GM21723 (cell line): ENCODE measurements around the gene C9orf153.
"Not testable (repeated sequence)": the region's sequence is repeated elsewhere in the genome, so short reads cannot be mapped to it uniquely, and the experiment has no call there.

Source experiments
- ATAC-seq: cut with Tn5 transposase; IDR thresholded peaks from one replicate; pipeline ENCODE4 v1.9.1; 2021; ENCODE audit warnings: mild to moderate bottlenecking, moderate library complexity; ENCODE audit not compliant: unreplicated experiment

The C9orf153 gene

GRCh38 chr9:86193088-86193487 lies 66.4 kb downstream of the C9orf153 start:
- ATAC-seq, result no peak

DNA sequence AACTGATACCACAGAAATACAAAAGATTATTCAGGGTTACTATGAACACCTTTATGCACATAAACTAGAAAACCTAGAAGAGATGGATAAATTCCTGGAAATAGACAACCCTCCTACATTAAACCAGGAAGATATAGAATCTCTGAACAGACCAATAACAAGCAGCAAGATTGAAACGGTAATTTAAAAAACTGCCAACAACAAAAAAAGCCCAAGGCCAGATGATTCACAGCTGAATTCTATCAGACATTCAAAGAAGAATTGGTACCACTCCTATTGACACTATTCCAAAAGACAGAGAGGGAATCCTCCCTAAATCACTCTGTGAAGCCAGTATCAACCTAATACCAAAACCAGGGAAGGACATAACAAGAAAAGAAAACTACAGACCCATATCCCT lies 68.8 kb downstream of the C9orf153 start:
- not testable (repeated sequence) for ATAC-seq

DNA sequence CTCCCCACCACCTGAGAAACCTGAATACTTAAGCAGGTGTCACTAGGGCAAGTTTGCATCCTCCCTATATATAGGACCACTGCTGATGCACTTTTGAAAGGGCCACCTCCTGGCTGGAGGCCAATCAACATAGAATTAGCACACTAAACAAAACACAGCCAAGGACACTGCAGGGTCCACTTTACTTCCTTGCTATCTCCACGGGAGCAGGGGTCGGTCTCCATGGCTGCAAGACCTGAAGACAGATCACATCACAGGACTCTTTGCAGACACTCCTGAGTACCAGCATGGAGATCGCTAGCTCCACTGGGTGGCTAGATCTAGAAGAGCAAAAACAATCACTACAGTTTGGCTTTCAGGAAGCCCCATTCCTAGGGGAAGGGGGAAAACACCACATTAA lies 72.3 kb downstream of the C9orf153 start:
- no peak for ATAC-seq

- no peak for ATAC-seq
Measured at GRCh38 chr9:86186696-86187095, 72.8 kb downstream of the C9orf153 start.

GRCh38 chr9:86185872-86186271 lies 73.6 kb downstream of the C9orf153 start:
- ATAC-seq, result no peak

DNA sequence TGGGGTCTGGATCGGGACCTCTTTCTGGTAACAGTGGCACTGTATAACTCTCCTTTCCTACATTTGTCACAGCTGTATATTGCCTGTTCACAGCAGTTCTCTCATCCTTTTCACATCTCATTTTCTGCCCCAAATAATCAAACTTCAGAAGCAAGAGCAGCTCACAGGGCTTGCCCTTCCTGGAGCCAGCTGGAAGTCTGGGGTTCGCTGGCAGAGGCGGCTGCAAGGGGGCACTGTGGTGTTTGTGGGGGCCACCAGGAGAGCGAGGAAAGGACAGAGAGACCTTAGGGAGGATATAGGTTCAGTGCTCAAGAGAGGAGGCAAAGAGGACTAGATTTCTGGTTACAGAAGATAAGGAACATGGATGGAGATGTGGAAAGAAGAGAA lies 75.3 kb downstream of the C9orf153 start:
- ATAC-seq, result no peak

- ATAC-seq, result no peak
Measured at GRCh38 chr9:86183229-86184137, 76.0 kb downstream of the C9orf153 start.

GRCh38 chr9:86181379-86182315 lies 77.8 kb downstream of the C9orf153 start:
- ATAC-seq, result no peak

- ATAC-seq, result no peak
Measured at GRCh38 chr9:86178503-86178902, 81.0 kb downstream of the C9orf153 start.

DNA sequence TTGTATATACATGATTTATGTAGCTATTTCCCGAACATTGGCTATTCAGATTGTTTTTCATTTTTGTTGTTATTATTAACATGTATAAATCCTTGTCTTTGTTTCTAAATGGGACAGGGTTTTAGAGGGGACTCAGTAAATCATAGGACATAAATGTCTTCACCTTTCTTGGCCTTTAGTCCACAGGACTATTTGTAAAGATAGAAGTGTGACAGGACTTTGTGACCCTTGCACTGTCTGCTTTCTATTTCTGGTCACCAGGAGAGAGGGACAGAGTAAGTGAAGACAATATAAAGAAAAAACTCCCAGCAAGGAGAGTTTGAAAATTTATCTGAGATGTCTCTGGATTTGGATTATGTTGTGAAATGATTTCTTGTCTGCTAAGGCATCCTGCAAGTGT lies 81.5 kb downstream of the C9orf153 start:
- no peak for ATAC-seq

GRCh38 chr9:86176468-86176867 lies 83.0 kb downstream of the C9orf153 start:
- ATAC-seq, result no peak

- no peak for ATAC-seq
Measured at GRCh38 chr9:86175743-86176456, 83.6 kb downstream of the C9orf153 start.

DNA sequence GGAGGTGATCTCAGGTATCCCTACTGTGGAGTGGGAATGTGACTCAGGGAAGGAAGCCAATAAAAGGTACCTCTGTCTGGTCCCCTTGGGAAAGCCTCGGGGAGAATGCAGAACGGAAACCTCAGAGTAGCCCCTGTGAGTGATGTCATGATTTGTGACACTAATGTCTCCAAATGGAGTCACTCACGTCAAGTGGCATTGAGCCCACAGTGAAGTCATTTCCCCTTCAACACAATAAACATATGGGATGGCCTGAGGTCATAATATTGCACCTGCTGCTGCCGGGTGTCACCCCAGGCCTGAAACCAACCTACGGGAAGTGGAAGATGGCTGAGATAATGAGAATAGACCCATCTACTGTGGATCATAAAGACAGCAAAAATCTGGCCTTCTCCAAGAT lies 84.2 kb downstream of the C9orf153 start:
- no peak for ATAC-seq
